ENCODE results near the gene CHMP6.
A peak's percentile ranks its signal among the peaks of the same experiment; 100 is the strongest.
"Not testable (repeated sequence)": the region's sequence is repeated elsewhere in the genome, so short reads cannot be mapped to it uniquely, and the experiment has no call there.

CHMP6 gene

GRCh38 chr17:81016575-81016974 lies 24.9 kb downstream of the CHMP6 start:
- DNase-seq: no peak

GRCh38 chr17:81017330-81017729 lies 25.7 kb downstream of the CHMP6 start:
- DNase-seq: not testable (repeated sequence)

- no peak for DNase-seq
Measured at GRCh38 chr17:81018044-81018802, 26.6 kb downstream of the CHMP6 start.

GRCh38 chr17:81019563-81020442 lies 28.2 kb downstream of the CHMP6 start:
- DNase-seq: no peak

DNA sequence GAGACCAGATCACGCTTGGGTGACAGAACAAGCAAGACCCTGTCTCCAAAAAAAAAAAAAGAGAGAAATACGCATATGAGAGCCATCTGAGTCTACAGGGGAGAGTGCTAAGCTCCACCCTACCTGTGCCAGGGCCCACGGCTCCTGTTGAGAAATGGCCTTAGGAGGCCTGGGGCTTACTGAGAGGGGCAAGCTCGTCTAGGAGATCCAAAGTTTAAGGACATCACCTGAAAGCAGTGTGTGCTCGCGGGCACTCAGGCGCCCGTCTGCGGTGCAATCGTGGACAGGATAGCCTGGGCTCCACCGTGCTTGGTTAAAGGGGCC lies 28.8 kb downstream of the CHMP6 start:
- DNase-seq: no peak

DNA sequence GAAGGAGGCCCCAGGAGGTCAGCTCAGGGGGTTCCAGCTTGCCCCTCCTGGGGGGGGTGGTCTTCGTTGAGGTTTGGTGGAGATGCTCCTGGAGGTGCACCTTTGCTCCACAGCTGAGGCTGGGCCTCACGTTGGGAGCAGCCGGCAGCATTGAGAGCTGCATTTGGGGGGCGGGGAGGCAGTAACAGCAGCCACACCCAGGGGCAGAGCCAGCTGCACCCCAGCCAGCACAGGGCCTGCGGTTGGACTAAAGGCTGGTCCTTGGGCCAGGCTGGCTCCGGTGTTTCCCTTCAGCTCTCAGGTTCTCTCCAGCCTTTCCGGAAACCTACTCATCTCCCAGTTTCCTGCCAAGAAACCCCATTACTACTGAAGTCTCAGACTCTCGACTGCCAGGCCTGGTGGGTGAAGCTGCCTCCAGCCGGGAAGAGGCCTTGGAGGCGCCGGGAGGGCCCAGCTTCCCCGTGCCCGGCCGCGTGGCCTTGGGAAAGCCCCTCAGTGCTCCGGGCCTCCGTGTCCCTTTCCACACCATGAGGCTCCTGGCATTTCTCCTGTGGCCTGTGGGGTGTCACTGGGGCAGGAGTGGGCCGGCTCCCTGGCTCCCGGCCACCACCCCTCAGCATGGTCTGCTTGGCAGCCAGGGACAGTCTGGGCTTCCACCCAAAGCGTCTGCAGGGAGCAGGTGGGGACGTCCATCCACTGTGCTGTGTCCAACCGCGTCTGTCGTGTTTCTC lies 29.3 kb downstream of the CHMP6 start:
- DNase-seq: no peak

DNA sequence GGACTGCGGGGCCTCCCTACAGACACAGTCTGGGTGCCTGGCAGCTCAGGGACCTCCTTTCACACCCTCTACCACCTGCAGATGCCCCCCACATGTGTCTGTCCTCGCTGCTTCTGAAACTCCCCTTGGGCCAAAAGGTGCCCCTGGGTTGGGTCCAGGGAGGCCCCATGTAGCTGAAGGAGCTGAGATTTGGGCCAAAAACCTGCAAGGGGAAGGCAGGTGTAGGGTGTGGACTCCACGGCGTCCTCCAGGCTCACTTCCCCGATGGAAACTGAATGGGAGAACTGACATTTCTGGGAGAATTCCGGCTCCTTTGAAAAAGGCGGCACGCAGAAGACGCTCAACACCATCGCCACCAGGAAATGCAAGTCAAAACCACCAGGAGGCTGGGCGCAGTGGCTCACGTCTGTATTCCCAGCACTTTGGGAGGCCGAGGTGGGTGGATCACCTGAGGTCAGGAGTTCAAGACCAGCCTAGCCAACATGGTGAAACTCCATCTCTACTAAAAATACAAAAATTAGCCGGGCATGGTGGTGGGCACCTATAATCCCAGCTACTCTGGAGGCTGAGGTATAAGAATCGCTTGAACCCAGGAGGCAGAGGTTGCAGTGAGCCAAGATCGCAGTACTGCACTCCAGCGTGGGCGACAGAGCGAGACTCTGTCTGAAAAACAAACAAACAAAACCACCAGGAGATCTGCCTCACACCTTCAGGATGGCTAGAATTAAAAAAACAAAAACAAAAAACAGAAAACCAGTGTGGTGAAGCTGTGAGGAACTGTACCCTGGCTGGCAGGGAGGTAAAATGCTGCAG lies 30.1 kb downstream of the CHMP6 start:
- DNase-seq: no peak

DNA sequence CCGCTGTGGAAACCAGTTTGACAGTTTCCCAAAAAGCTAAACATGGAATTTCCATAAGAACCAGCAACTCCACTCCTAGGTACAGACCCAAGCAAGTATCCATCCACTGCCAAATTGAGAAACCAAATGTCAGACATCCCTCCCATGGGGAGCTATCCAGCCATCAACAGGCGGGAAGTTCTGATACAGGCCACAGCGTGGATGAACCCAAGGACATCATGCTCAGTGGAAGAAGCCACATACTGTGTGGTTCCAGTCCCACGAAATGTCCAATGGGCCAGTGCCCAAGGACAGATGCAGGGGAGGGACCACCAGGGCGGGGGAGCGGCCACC lies 30.7 kb downstream of the CHMP6 start:
- no peak for DNase-seq

DNA sequence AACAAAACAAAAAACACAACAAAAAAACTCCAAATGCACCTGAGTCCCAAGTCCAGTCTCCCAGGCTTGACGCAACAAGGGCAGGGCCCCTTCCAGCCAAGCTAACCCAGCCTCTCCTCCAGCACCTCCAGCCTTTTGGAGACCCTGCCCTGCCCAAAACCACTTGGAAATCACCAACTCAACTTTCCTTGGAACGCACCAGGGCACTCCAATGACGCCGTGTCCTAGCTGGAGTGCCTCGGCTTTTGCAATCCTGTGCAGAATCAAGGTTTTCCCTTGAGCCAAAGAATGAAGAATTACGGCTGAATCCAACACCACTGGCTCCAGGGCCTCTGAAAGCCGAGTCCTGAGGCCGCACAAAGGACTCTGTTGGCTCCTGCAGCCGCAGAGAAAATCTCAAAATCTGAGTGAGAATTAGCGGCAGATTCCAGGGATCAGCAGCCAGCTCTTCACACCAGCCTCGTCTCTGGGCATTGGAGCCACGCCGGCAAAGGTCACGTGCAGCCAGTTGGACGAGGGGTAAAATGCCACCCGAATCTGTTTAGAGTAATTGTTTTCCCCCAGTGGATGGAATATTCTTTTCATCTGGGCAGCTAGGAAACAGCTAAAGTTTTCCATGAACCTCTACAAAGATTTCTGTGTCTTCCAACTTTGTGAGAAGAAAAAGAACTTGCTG lies 33.6 kb downstream of the CHMP6 start:
- no peak for DNase-seq

GRCh38 chr17:81025741-81026129 lies 34.1 kb downstream of the CHMP6 start:
- no peak for DNase-seq

- DNase-seq: no peak
Measured at GRCh38 chr17:81026266-81027036, 34.8 kb downstream of the CHMP6 start.

GRCh38 chr17:81027038-81027437 lies 35.4 kb downstream of the CHMP6 start:
- DNase-seq: no peak

GRCh38 chr17:81027591-81028505 lies 36.2 kb downstream of the CHMP6 start:
- DNase-seq: peak; percentile 73

DNA sequence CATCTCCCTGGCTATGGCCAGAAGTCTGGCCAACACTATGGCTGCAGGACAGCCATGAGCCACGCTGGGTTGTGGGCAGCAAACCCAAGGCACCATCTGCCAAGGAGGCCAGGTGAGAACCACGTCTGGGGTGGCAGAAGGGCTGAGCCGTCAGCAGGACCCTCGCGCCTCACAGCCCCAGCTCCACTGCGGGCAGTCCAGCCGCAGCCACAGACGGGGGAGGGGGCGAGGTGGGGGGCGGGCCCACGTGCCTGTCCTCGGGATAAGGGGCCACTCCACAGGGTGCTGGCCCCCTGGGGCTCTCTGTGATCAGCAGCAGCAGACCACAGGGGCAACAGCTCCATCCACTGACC lies 36.8 kb downstream of the CHMP6 start:
- DNase-seq: no peak

- DNase-seq: no peak
Measured at GRCh38 chr17:81029859-81030258, 38.2 kb downstream of the CHMP6 start.

GRCh38 chr17:81030312-81030711 lies 38.7 kb downstream of the CHMP6 start:
- DNase-seq: not testable (repeated sequence)

DNA sequence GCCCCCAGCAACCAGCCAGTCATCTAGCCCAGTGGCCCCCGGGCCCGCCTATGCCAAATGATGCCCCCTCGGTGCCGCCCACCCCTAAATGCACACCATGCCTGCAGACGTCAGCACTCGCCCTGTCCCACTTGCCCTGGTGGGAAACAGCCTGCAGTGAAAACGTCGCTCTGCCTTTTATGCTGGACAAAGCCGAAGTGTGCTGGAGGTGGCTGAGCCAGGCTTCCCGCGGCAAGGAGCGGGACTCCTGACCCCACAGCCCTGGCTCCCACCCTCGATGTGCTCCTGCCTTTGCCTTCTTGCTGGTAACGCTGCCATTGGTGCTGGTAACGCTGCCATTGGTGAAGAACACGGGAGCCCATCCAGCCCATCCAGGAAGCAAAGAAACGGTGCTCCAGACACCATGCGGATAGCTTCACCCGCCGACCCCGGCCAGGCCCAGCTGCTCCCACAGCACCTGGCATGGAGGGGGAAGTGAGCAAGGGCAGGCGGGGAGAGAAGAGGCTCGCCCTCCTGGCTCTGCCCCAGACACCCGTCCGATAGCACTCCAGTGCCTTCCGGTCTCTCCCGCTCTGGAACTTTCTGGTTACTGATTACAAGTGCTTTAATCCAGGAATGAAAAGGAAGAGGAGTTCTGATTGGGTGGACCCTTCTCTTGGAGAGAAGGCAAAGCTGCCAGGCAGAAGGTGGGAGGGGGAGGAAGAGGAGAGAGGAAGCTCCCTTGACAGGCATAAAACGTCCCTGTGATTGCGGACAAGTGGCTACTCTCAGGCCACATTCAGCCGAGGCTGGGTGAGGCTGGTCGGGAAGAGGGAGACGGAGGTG lies 39.3 kb downstream of the CHMP6 start:
- no peak for DNase-seq

DNA sequence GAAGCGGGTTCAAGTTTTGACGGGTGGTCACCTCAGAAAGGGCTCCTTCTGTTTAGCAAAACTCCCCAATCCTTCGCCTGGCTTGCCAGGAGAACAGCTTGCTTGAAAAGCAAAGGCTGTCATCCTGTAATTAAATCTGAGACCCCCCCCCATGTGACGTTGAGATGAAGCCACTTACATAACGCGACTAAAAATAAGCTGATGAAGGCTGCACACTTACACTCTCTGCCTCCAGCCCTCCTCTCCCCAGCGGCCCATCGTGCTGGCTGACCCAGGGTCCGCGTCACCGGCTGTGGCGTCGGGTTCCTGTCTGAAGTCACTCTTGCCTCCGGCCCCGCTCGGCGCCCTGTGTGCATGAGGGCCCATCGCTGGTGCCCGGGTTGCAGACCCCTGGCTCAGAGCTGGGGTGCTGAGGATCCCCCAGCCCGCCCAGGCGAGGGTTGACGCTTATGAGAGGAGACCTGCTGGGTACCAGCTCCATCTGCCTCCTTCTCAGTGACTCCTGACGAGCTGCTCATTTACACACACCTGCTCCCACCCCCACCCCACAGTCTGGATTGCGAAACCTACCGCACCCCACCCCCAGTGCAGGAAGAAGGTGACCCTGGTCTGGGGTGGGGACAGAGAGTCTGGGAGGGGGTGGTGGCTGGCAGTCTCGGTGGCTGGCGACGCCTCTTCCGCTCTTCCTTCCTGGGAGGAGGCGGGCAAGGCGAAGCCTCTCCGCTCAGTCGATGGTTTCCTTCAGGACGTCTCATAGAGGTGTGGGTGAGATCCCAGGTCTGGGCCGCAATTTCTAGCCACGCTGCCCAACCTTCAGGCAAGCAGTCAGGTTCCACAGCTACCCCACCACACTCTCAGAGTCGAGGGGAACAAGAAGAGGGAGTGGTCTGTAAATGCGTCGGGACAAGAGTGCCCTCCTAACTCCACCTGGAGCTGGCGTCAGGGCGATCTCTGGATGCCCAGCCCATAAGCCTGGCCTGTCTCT lies 40.2 kb downstream of the CHMP6 start:
- DNase-seq: no peak
